SK-N-SH treated with all-trans-retinoic acid at 6 μM for 48 hours (cell line): ENCODE results near the gene GALR1.
A peak's percentile ranks its signal among the peaks of the same experiment; 100 is the strongest.
"Not testable (repeated sequence)": the region's sequence is repeated elsewhere in the genome, so short reads cannot be mapped to it uniquely, and the experiment has no call there.

ENCODE experiments used
- ATAC-seq: fragments of 200-7000 bp; cut with Tn5 transposase; 3 replicates; pipeline ENCODE4 v1.9.1; 2020; ENCODE audit warnings: mild to moderate bottlenecking, moderate library complexity
- ARNTL ChIP-seq: fragments of 450-650 bp; formaldehyde crosslinking; IDR thresholded peaks from 2 replicates; pipeline ENCODE4 v1.5.0; 2020; ENCODE audit warnings: low read depth, mild to moderate bottlenecking, moderate library complexity, borderline replicate concordance
- BACH2 ChIP-seq: fragments of 250-450 bp; sonication (Bioruptor Pico); IDR thresholded peaks from 2 replicates; pipeline ENCODE4 v1.9.0; 2021; ENCODE audit warnings: mild to moderate bottlenecking, borderline replicate concordance
- CREB5 ChIP-seq: fragments of 250-450 bp; sonication (Bioruptor Pico); IDR thresholded peaks from 2 replicates; pipeline ENCODE4 v1.5.1; 2020; ENCODE audit warnings: low read depth, mild to moderate bottlenecking, moderate library complexity
- ESRRG ChIP-seq: fragments of 250-450 bp; sonication (Bioruptor Pico); IDR thresholded peaks from 2 replicates; pipeline ENCODE4 v1.6.1; 2021; ENCODE audit warnings: mild to moderate bottlenecking
- ISL1 ChIP-seq: fragments of 250-450 bp; sonication (Bioruptor Pico); IDR thresholded peaks from 2 replicates; pipeline ENCODE4 v2.1.2; 2022; ENCODE audit warnings: mild to moderate bottlenecking, moderate library complexity
- PPARA ChIP-seq: fragments of 250-450 bp; sonication (Bioruptor Pico); IDR thresholded peaks from 2 replicates; pipeline ENCODE4 v1.5.0; 2020; ENCODE audit warnings: mild to moderate bottlenecking, borderline replicate concordance
- SNAI2 ChIP-seq: fragments of 250-450 bp; sonication (Bioruptor Pico); IDR thresholded peaks from 2 replicates; pipeline ENCODE4 v1.5.0; 2020; ENCODE audit warnings: mild to moderate bottlenecking, moderate library complexity
- TCF4 ChIP-seq: fragments of 250-450 bp; sonication (Bioruptor Pico); IDR thresholded peaks from 2 replicates; pipeline ENCODE4 v1.8.0; 2021; ENCODE audit warnings: mild to moderate bottlenecking, moderate library complexity, borderline replicate concordance
- TOX ChIP-seq: fragments of 250-450 bp; sonication (Bioruptor Pico); IDR thresholded peaks from 2 replicates; pipeline ENCODE4 v1.8.0; 2021; ENCODE audit warnings: mild to moderate bottlenecking, moderate library complexity, borderline replicate concordance
- TSHZ2 ChIP-seq: fragments of 250-450 bp; sonication (Bioruptor Pico); IDR thresholded peaks from 2 replicates; pipeline ENCODE4 v1.5.0; 2020; ENCODE audit warnings: mild to moderate bottlenecking, moderate library complexity
- ZC3H10 ChIP-seq: fragments of 250-450 bp; sonication (Bioruptor Pico); IDR thresholded peaks from 2 replicates; pipeline ENCODE4 v1.5.1; 2021; ENCODE audit warnings: mild to moderate bottlenecking, moderate library complexity
- ZFP3 ChIP-seq: fragments of 250-450 bp; sonication (Bioruptor Pico); IDR thresholded peaks from 2 replicates; pipeline ENCODE4 v1.5.0; 2020; ENCODE audit warnings: mild to moderate bottlenecking, moderate library complexity
- ZFP30 ChIP-seq: fragments of 450-650 bp; formaldehyde crosslinking; IDR thresholded peaks from 2 replicates; pipeline ENCODE4 v1.5.0; 2022; ENCODE audit warnings: mild to moderate bottlenecking, moderate library complexity
- ZNF70 ChIP-seq: fragments of 450-650 bp; formaldehyde crosslinking; IDR thresholded peaks from 2 replicates; pipeline ENCODE4 v1.5.0; 2020; ENCODE audit warnings: mild to moderate bottlenecking, moderate library complexity
- ZNF8 ChIP-seq: fragments of 450-650 bp; formaldehyde crosslinking; IDR thresholded peaks from 2 replicates; pipeline ENCODE4 v1.5.0; 2020; ENCODE audit warnings: mild to moderate bottlenecking, moderate library complexity
- TF ChIP-seq, protein P1 (sequence below): fragments of 250-450 bp; sonication (Bioruptor Pico); IDR thresholded peaks from 2 replicates; pipeline ENCODE4 v1.5.1; 2021; ENCODE audit warnings: mild to moderate bottlenecking, moderate library complexity
- TF ChIP-seq, protein P2 (sequence below): fragments of 250-450 bp; sonication (Bioruptor Pico); IDR thresholded peaks from 2 replicates; pipeline ENCODE4 v1.8.0; 2020; ENCODE audit warnings: mild to moderate bottlenecking, moderate library complexity, borderline replicate concordance

Gene GALR1

DNA sequence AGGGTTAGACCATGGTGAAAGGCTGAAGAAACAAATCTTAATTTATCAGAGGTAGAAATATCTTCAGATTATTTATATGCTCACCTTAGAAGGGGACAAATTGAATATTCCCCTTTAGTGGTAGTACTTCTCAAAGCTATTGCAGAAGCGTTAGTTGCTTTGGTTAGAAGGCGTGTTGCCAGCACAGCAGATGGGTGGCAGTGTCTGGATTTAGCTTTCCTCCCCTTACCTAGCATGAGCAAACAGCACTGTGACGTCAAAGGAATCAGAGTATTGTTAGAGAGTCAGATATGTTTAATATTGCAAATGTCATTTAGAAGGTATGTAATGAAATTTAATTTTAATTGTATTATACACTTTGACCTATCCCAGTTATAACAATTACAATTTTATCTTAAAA, 27.2 kb upstream of the GALR1 start:
- no peak for ATAC-seq
- TF ChIP-seq, protein P1, sequence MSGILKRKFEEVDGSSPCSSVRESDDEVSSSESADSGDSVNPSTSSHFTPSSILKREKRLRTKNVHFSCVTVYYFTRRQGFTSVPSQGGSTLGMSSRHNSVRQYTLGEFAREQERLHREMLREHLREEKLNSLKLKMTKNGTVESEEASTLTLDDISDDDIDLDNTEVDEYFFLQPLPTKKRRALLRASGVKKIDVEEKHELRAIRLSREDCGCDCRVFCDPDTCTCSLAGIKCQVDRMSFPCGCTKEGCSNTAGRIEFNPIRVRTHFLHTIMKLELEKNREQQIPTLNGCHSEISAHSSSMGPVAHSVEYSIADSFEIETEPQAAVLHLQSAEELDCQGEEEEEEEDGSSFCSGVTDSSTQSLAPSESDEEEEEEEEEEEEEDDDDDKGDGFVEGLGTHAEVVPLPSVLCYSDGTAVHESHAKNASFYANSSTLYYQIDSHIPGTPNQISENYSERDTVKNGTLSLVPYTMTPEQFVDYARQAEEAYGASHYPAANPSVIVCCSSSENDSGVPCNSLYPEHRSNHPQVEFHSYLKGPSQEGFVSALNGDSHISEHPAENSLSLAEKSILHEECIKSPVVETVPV (CRISPR knock-in tag) = no peak
- TF ChIP-seq ZFP30 (CRISPR knock-in tag) = no peak
- no peak for TF ChIP-seq ISL1 (CRISPR knock-in tag)
- TF ChIP-seq ZFP3 (CRISPR knock-in tag) = no peak
- no peak for TF ChIP-seq ESRRG

GRCh38 chr18:77223221-77223639, 26.4 kb upstream of the GALR1 start:
- TF ChIP-seq PPARA (no peak), CREB5 (no peak)
- ATAC-seq = no peak

DNA sequence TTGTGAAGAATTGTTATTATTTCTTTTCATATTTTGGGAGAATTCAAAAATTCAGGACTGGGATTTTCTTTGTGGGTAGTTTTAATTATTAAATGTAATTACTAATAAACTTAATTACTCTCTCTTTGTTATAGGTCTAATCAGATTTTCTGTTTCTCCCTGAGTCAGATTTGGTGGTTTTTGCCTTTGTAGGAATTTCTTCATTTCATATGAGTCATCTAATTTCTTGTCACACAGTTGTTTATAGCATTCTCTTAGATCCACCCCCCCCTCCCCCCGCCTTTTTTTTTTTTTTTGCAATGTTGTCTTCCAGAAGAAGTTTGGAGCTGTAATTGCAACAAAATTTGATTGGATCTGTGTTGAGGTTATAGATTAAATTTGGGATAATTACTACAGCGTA, 26.0 kb upstream of the GALR1 start:
- ATAC-seq = no peak
- TF ChIP-seq ZC3H10 (0 out of 2 replicates have a peak, but pooled peaks have one; percentile 51), ISL1 (CRISPR knock-in tag) (peak; percentile 61), BACH2 (CRISPR knock-in tag) (no peak), TSHZ2 (CRISPR knock-in tag) (no peak), ZFP30 (CRISPR knock-in tag) (no peak)
- TF ChIP-seq, protein P2, sequence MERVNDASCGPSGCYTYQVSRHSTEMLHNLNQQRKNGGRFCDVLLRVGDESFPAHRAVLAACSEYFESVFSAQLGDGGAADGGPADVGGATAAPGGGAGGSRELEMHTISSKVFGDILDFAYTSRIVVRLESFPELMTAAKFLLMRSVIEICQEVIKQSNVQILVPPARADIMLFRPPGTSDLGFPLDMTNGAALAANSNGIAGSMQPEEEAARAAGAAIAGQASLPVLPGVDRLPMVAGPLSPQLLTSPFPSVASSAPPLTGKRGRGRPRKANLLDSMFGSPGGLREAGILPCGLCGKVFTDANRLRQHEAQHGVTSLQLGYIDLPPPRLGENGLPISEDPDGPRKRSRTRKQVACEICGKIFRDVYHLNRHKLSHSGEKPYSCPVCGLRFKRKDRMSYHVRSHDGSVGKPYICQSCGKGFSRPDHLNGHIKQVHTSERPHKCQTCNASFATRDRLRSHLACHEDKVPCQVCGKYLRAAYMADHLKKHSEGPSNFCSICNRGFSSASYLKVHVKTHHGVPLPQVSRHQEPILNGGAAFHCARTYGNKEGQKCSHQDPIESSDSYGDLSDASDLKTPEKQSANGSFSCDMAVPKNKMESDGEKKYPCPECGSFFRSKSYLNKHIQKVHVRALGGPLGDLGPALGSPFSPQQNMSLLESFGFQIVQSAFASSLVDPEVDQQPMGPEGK (CRISPR knock-in tag) = peak; percentile 74; the same call in 1 of the 2 replicates

GRCh38 chr18:77230645-77231044, 19.0 kb upstream of the GALR1 start:
- TF ChIP-seq ARNTL (no peak), ZC3H10 (no peak), ESRRG (no peak)
- no peak for ATAC-seq

DNA sequence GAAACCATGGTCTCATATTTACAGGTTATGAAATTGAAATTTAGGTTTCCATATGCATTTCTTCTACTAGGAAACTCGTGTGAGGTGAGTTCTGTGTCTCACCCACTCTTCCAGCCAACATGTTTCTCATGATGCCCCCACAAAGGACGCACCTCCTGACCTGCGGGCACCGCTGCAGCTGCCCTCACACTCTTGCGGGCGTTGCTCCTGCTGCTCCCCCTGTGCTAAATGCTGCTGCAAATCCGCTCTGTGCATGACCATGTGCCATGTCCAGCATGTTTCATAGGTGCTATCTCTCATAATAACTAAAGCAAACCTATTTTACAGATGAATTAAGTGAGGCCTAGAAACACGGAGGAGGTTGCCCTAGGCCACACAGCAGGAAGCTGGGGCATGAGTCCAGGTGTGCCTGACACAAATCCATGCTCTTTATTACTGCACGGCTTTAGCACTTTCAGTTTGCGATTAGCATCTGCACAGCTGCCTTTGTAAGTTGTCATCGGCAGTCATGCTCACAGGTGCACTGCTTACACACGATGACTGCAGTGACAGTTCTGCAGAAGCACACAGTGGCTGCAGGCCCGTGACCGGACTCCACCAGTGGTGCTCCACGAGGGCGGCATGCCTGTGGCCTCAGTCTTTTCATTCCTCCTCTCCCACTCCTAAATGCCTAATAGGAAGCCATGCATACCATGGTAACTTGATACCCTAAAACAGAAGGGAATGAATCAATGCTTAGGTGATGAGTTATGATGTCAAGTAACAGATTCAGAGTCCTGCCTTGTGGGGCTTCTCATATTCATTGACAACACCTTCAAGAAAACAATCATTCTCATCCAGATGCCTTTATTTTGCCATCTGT, 14.9 kb upstream of the GALR1 start:
- TF ChIP-seq ZNF8 = no peak
- TF ChIP-seq TOX (CRISPR knock-in tag) = no peak
- no peak for TF ChIP-seq SNAI2
- no peak for TF ChIP-seq ZFP30 (CRISPR knock-in tag)
- TF ChIP-seq ZFP3 (CRISPR knock-in tag) = no peak
- TF ChIP-seq ISL1 (CRISPR knock-in tag) = no peak
- TF ChIP-seq CREB5 = no peak
- TF ChIP-seq ESRRG = no peak
- TF ChIP-seq ZNF70 (CRISPR knock-in tag) = no peak
- TF ChIP-seq TCF4 (CRISPR knock-in tag) = no peak
- ATAC-seq = no peak

DNA sequence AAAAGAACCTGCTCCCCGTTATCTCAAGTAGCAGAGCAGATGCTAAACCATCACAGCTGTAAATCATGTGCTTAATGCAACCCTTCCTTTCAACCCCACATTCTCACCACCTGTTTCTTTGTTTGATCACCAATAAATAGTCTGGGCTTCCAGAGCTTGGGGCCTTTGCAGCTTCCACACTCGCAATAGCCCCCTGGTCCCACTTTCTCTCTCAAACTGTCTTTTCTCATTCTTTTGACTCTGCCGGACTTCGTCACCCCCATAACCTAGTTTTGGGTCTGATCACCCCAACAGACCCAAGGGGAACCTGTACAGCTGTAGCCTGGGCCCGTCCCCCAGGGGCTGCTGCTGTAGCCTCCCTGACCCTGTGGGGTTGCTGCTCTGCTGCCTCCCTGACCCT, 10.4 kb upstream of the GALR1 start:
- not testable (repeated sequence) for ATAC-seq
